Naive thymus-derived CD4-positive, alpha-beta T cell (primary cell): ENCODE measurements around the gene ZFYVE16. TPM values are rescaled to one million over a fixed set of nuclear protein-coding genes. Genes with fewer than 3 reads are reported as not detected.
A peak's percentile ranks its signal among the peaks of the same experiment; 100 is the strongest.
"Not testable (repeated sequence)": the region's sequence is repeated elsewhere in the genome, so short reads cannot be mapped to it uniquely, and the experiment has no call there.

Experiments
- ATAC-seq: fragments of 150-1000 bp; cut with Tn5 transposase; 2 replicates; pipeline ENCODE4 v1.10.0; 2021; ENCODE audit warnings: mild to moderate bottlenecking, moderate library complexity
- CTCF ChIA-PET: fragments of 350-600 bp; sonication (Branson Sonifier 250); formaldehyde crosslinking; loops from one replicate; lab custom pipeline; 2021; ENCODE audit warnings: antibody characterized with exemption; lab: Charles Lee
- POLR2A ChIA-PET: fragments of 350-600 bp; sonication (Branson Sonifier 250); formaldehyde crosslinking; loops from one replicate; lab custom pipeline; 2021; ENCODE audit warnings: antibody characterized with exemption, inconsistent platforms; lab: Charles Lee
- DNase-seq, 9 donors: peaks; one replicate each; pipeline versions ENCODE4 v3.0.0 to v3.0.0-alpha.2; 2020 to 2022; ENCODE audit warnings: mixed read lengths in 1 of 9
- H3K27ac ChIP-seq: one replicate; pipeline ENCODE4 v1.7.0; 2013; ENCODE audit warnings: mild to moderate bottlenecking, low read depth, low read length, moderate library complexity
- H3K27me3 ChIP-seq, 2 donors: one replicate each; pipeline ENCODE4 v1.7.0; 2013; ENCODE audit warnings: low read length in 2 of 2, mild to moderate bottlenecking in 2 of 2, moderate library complexity in 2 of 2; ENCODE audit not compliant: control insufficient read depth in 2 of 2, insufficient read depth in 2 of 2
- H3K36me3 ChIP-seq, 3 experiments: 1 replicate in 2 of 3; 2 replicates in 1 of 3; pipeline ENCODE4 v1.7.0; 2013; ENCODE audit warnings: low read length in 3 of 3, mild to moderate bottlenecking in 3 of 3, moderate library complexity in 1 of 3; ENCODE audit not compliant: insufficient read depth in 3 of 3, control insufficient read depth in 2 of 3
- H3K4me1 ChIP-seq, 2 donors: one replicate each; pipeline ENCODE4 v1.7.0; 2013; ENCODE audit warnings: low read length in 2 of 2, mild to moderate bottlenecking in 2 of 2, moderate library complexity in 1 of 2; ENCODE audit not compliant: control insufficient read depth in 2 of 2, insufficient read depth in 2 of 2
- H3K4me3 ChIP-seq: 2 replicates; pipeline ENCODE4 v1.7.0; 2013; ENCODE audit warnings: mild to moderate bottlenecking, low read length
- H3K9me3 ChIP-seq, 3 experiments: 1 replicate in 2 of 3; 2 replicates in 1 of 3; pipeline ENCODE4 v1.7.0; 2013; ENCODE audit warnings: low read length in 3 of 3; ENCODE audit not compliant: control insufficient read depth in 2 of 3
- H3K27ac Mint-ChIP-seq, 9 donors: one replicate each; pipeline ENCODE4 v1.8.0; 2020 to 2022; ENCODE audit warnings: mixed read lengths in 9 of 9, mild to moderate bottlenecking in 8 of 9, moderate library complexity in 5 of 9, inconsistent platforms in 2 of 9
- H3K27me3 Mint-ChIP-seq, 5 donors: one replicate each; pipeline ENCODE4 v1.8.0; 2021 to 2022; ENCODE audit warnings: mixed read lengths in 5 of 5, mild to moderate bottlenecking in 1 of 5
- H3K36me3 Mint-ChIP-seq, 5 donors: one replicate each; pipeline ENCODE4 v1.8.0; 2020 to 2022; ENCODE audit warnings: mixed read lengths in 5 of 5, mild to moderate bottlenecking in 3 of 5, inconsistent platforms in 1 of 5
- H3K4me1 Mint-ChIP-seq, 7 donors: one replicate each; pipeline ENCODE4 v1.8.0; 2020 to 2022; ENCODE audit warnings: mixed read lengths in 7 of 7, mild to moderate bottlenecking in 3 of 7, inconsistent platforms in 1 of 7
- H3K4me3 Mint-ChIP-seq, 10 donors: one replicate each; pipeline ENCODE4 v1.8.0; 2020 to 2022; ENCODE audit warnings: mild to moderate bottlenecking in 10 of 10, mixed read lengths in 10 of 10, moderate library complexity in 6 of 10, inconsistent platforms in 2 of 10
- H3K9me3 Mint-ChIP-seq, 11 donors: one replicate each; pipeline ENCODE4 v1.8.0; 2020 to 2022; ENCODE audit warnings: mixed read lengths in 11 of 11, mild to moderate bottlenecking in 4 of 11, inconsistent platforms in 1 of 11, moderate library complexity in 1 of 11
- intact Hi-C, 2 donors: fragments of 100-400 bp; cut with micrococcal nuclease; formaldehyde crosslinking; loops; one replicate each; pipeline ENCODE4 v1.15.1; 2023
- polyA plus RNA-seq, 2 donors: library from polyadenylated mRNA; unstranded; fragments of 300-500 nt; fragmentation: Illumina TruSeq; gene quantifications; one replicate each; pipeline ENCODE4 v1.2.3, GENCODE V29; 2021
- total RNA-seq, 6 experiments: library from RNA in 5 of 6; stranded (reverse) in 5 of 6; gene quantifications; 1 replicate in 5 of 6; 2 replicates in 1 of 6; pipeline ENCODE4 v1.2.3 and lab custom pipeline; 2021 to 2026

Gene ZFYVE16
- total and polyA plus RNA-seq, 7 experiments from 2014 or later, result 3.0 to 32.0 (median 14.1) TPM

DNA sequence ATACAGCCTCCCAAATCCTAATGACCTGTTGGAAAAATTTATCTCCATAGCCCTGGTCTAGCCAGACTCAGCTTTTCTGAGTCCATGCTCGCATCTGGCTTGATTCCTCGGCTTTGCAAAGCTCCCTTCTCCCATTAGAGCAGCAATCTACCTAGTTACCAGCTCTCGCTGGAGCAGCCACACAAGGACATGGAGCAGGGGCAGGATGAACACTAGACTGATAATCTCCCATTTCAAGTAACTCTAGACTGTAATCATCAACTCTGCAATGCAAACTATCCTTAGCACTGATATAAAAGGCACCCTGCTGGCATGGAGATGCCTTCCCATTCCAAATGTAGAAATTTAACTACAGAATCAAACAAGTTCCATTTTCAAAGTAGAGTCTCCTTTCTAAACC is 17.5 kb upstream of the ZFYVE16 start:
- H3K9me3 ChIP-seq, ATAC-seq, POLR2A ChIA-PET, H3K36me3 ChIP-seq, H3K27ac Mint-ChIP-seq, H3K27me3 ChIP-seq, H3K4me1 ChIP-seq, DNase-seq, intact Hi-C loops, H3K27ac ChIP-seq, H3K36me3 Mint-ChIP-seq, CTCF ChIA-PET, H3K4me3 Mint-ChIP-seq, H3K4me3 ChIP-seq: not testable (repeated sequence)
- Mint-ChIP-seq H3K27me3 (peaks cover 7 to 44% (median 26%) of the 10 kb centered on the region in 5 donors), H3K4me1 (peaks cover 0 to 12% (median 6%) of the 10 kb centered on the region in 7 donors), H3K9me3 (peaks cover 0 to 14% (median 7%) of the 10 kb centered on the region in 11 donors)

DNA sequence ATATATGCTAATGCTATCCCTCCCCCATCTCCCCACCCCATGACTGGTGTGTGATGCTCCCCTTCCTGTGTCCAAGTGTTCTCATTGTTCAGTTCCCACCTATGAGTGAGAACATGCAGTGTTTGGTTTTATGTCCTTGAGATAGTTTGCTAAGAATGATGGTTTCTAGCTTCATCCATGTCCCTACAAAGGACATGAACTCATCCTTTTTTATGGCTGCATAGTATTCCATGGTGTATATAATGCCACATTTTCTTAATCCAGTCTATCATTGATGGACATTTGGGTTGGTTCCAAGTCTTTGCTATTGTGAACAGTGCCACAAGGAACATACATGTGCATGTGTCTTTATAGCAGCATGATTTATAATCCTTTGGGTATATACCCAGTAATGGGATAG is 16.6 kb upstream of the ZFYVE16 start:
- H3K27ac Mint-ChIP-seq, POLR2A ChIA-PET, H3K36me3 Mint-ChIP-seq, H3K9me3 ChIP-seq, H3K27me3 ChIP-seq, intact Hi-C loops, H3K27ac ChIP-seq, CTCF ChIA-PET, DNase-seq, H3K36me3 ChIP-seq, H3K4me3 ChIP-seq, H3K4me1 ChIP-seq, ATAC-seq: not testable (repeated sequence)
- H3K9me3 Mint-ChIP-seq, result peaks cover 0 to 14% (median 7%) of the 10 kb centered on the region in 11 donors
- peak overlapping the region in 1 of 10 donors; percentile 43 for H3K4me3 Mint-ChIP-seq
- H3K27me3 Mint-ChIP-seq, result peaks cover 12 to 48% (median 23%) of the 10 kb centered on the region in 5 donors
- peaks cover 0 to 12% (median 6%) of the 10 kb centered on the region in 7 donors for H3K4me1 Mint-ChIP-seq

DNA sequence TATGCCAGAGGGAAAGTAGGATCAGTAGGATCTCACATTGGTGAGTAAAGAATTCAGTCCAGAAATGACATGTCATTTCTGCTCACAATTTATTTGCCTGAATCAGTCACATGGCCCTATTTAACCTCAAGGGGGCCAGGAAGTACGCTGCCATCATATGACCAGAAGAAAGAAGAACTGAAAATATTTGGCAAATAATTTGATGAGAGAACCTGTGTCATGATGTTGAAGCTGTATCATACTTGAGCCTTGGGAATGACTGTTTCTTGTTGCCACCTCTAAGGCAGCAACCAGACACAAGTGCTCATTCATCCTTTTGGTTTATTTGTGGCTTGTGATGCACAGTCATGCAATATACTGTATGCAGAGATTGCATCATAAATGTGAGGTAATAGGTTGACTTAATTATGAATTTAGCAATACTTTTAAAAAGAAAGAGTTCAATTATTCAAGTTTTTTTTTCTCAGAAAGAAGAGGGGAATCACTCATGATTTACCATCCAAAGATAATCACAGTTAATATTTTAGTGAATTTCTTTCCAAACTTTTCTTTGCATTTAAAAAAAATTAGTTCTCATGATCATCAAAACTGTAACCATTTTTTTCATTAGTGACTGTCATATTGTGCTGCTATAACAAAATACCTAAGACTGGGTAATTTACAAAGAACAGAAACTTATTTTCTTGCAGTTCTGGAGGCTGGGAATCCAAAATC is 8.2 kb upstream of the ZFYVE16 start:
- Histone ChIP-seq H3K27ac (no peak overlapping the region), H3K27me3 (no peaks in the 10 kb centered on the region), H3K4me1 (no peaks in the 10 kb centered on the region), H3K36me3 (no peaks in the 10 kb centered on the region), H3K4me3 (no peak overlapping the region), H3K9me3 (no peaks in the 10 kb centered on the region)
- Mint-ChIP-seq H3K4me3 (no peak overlapping the region), H3K36me3 (peaks cover 0 to 2% (median 0%) of the 10 kb centered on the region in 5 donors), H3K27me3 (peaks cover 5 to 11% (median 8%) of the 10 kb centered on the region in 5 donors), H3K9me3 (peaks cover 0 to 3% (median 0%) of the 10 kb centered on the region in 11 donors), H3K27ac (no peak overlapping the region), H3K4me1 (peaks cover 0 to 4% (median 0%) of the 10 kb centered on the region in 7 donors)
- ChIA-PET CTCF (no interaction called here), POLR2A (no interaction called here)
- DNase-seq (no peak), ATAC-seq (peak; percentile 94)
- intact Hi-C loops, result no loop called here

DNA sequence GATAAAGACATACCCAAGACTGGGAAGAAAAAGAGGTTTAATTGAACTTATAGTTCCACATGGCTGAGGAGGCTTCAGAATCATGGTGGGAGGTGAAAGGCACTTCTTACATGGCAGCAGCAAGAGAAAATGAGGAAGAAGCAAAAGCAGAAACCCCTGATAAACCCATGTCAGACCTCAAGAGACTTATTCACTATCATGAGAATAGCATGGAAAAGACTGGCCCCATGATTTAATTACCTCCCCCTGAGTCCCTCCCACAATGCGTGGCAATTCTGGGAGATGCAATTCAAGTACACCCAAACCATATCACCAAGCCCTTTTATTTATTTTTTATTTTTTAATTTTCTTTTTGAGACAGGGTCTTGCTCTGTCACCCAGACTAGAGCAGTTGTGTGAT is 7.5 kb upstream of the ZFYVE16 start:
- DNase-seq, H3K4me3 ChIP-seq, H3K27ac Mint-ChIP-seq, H3K9me3 ChIP-seq, intact Hi-C loops, ATAC-seq, H3K27me3 ChIP-seq, CTCF ChIA-PET, H3K36me3 Mint-ChIP-seq, H3K9me3 Mint-ChIP-seq, H3K4me1 ChIP-seq, H3K36me3 ChIP-seq, H3K27ac ChIP-seq, H3K4me3 Mint-ChIP-seq, POLR2A ChIA-PET, H3K4me1 Mint-ChIP-seq: not testable (repeated sequence)
- H3K27me3 Mint-ChIP-seq, result peaks cover 5 to 11% (median 5%) of the 10 kb centered on the region in 5 donors

DNA sequence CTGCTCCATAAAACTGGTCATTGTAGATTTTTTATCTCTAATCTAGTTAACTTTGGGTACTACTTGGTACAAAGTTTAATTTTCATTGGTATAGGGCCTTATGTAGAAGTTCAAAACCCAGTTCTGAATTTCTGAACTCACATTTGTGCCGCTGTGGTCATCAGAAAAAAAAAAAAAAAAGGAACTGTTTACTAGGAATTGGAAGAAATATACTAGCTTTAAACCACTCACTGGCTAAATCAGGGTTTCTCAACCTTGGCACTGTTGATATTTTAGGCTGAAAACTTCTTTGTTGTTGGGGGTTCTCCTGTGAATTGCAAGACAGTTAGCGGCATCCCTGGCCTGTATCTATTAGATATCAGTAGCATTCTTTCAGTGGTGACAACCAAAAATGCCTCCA is 4.1 kb upstream of the ZFYVE16 start:
- Mint-ChIP-seq H3K36me3 (peaks cover 0 to 4% (median 0%) of the 10 kb centered on the region in 5 donors), H3K4me3 (no peak overlapping the region), H3K27me3 (peaks cover 0 to 5% (median 0%) of the 10 kb centered on the region in 5 donors), H3K27ac (no peak overlapping the region), H3K9me3 (no peaks in the 10 kb centered on the region), H3K4me1 (peaks cover 3 to 12% (median 8%) of the 10 kb centered on the region in 7 donors)
- ATAC-seq (no peak), DNase-seq (no peak)
- intact Hi-C loops, result no loop called here
- ChIA-PET POLR2A (interaction anchor here (0.6 kb wide), 1 partner anchor 70 kb away, joined by 4 read pairs; no protein-coding TSS in a partner anchor), CTCF (no interaction called here)
- H3K4me1 ChIP-seq, result peaks cover 0 to 3% of the 10 kb centered on the region in 2 donors
- H3K27me3 ChIP-seq, result no peaks in the 10 kb centered on the region
- H3K9me3 ChIP-seq, result no peaks in the 10 kb centered on the region
- peaks cover 0 to 6% (median 0%) of the 10 kb centered on the region in 3 experiments for H3K36me3 ChIP-seq
- no peak overlapping the region for H3K27ac ChIP-seq
- H3K4me3 ChIP-seq, result no peak overlapping the region

DNA sequence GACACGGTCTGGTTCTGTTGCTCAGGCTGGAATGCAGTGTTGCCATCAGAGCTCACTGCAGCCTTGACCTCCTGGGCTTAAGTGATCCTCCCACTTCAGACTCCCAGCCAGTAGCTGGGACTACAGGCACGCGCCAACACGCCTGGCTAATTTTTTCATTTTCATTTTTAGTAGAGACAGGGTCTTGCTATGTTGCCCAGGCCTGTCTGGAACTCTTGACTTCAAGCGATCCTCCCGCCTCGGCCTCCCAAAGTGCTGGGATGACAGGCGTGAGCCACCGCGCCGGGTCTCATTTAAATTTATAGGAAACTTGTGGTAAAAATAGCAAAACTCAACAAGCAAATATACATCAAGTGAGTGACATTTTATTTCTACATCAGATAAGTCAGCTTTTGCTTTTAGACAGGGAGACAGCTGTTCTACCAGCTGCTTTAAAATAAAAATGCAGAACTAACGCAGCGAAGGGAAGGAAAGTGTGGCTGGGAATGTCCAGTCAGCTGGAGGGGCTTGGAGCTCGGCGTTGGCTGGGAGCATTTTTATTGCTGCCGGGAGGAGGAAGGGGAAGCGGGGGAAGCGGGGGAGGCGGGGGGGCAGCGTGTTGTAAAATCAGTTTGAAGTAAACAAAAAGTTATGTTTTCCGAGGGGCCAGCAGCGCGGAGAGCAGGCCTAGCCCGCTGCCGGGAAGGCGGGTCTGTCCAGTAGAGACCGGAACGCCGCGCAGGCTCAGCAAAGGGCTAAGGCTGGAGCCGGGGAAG is 707 bp upstream of the ZFYVE16 start:
- Histone ChIP-seq H3K9me3 (no peaks in the 10 kb centered on the region), H3K27me3 (no peaks in the 10 kb centered on the region), H3K36me3 (peaks cover 0 to 6% (median 0%) of the 10 kb centered on the region in 3 experiments), H3K27ac (peak overlapping the region; percentile 85), H3K4me1 (peaks cover 0 to 3% of the 10 kb centered on the region in 2 donors), H3K4me3 (peak overlapping the region; percentile 94)
- ChIA-PET CTCF (no interaction called here), POLR2A (interaction anchor here (0.5 to 1.5 kb wide), 7 partner anchors 10 to 768 kb away, joined by 3 to 6 read pairs (median 4); no protein-coding TSS in a partner anchor)
- H3K27me3 Mint-ChIP-seq, result peaks cover 0 to 7% (median 0%) of the 10 kb centered on the region in 5 donors
- no peak for ATAC-seq
- H3K9me3 Mint-ChIP-seq, result no peaks in the 10 kb centered on the region
- intact Hi-C loops, result loop anchor here (1.0 to 5.0 kb wide), 19 partner anchors 61 to 1872 kb away; partner anchors contain the start of genes FAM151B (in 2 of the 2), HOMER1 (in 2 of the 2), MTX3 (in 2 of the 2) and RPS23 (in 2 of the 2)
- H3K4me1 Mint-ChIP-seq, result peaks cover 20 to 31% (median 21%) of the 10 kb centered on the region in 7 donors
- DNase-seq, result peak in 4 of 9 donors; percentile 0 to 22 (median 10)
- peak overlapping the region; percentile 91 to 99 (median 96) for H3K4me3 Mint-ChIP-seq
- H3K27ac Mint-ChIP-seq, result peak overlapping the region; percentile 97 to 100 (median 99)
- peaks cover 0 to 7% (median 0%) of the 10 kb centered on the region in 5 donors for H3K36me3 Mint-ChIP-seq
